Natural killer cell (primary cell): Measurements from ENCODE around the gene TLE3. TPM values are rescaled to one million over a fixed set of nuclear protein-coding genes. Genes with fewer than 3 reads are reported as not detected.

ENCODE experiments used
- ATAC-seq, 3 donors: fragments of 150-1000 bp in 2 of 3; fragments of 200-7000 bp in 1 of 3; cut with Tn5 transposase; 1 replicate in 1 of 3; 2 replicates in 2 of 3; pipeline ENCODE4 v1.10.0; 2021; ENCODE audit warnings: mild to moderate bottlenecking in 2 of 3, moderate library complexity in 2 of 3
- DNase-seq, 2 donors: peaks; one replicate each; pipeline versions ENCODE4 v3.0.0 to v3.0.0-alpha.2; 2013 to 2021; ENCODE audit warnings: mixed read lengths in 1 of 2
- H3K27ac ChIP-seq: one replicate; pipeline ENCODE4 v1.5.1; 2013; ENCODE audit warnings: mild to moderate bottlenecking, low read length
- H3K27me3 ChIP-seq: one replicate; pipeline ENCODE4 v1.6.1; 2013; ENCODE audit warnings: low read length; ENCODE audit not compliant: control insufficient read depth, insufficient read depth
- H3K36me3 ChIP-seq: one replicate; pipeline ENCODE4 v1.6.1; 2013; ENCODE audit warnings: low read length; ENCODE audit not compliant: control insufficient read depth, insufficient read depth
- H3K4me1 ChIP-seq: one replicate; pipeline ENCODE4 v1.6.1; 2013; ENCODE audit warnings: low read length; ENCODE audit not compliant: control insufficient read depth, insufficient read depth
- H3K4me3 ChIP-seq: one replicate; pipeline ENCODE4 v1.5.1; 2013; ENCODE audit warnings: low read length
- H3K9me3 ChIP-seq: one replicate; pipeline ENCODE4 v1.6.1; 2013; ENCODE audit warnings: low read length; ENCODE audit not compliant: control insufficient read depth, insufficient read depth
- H3K27ac Mint-ChIP-seq, 2 donors: one replicate each; pipeline ENCODE4 v1.8.0; 2022; ENCODE audit warnings: mild to moderate bottlenecking in 2 of 2, mixed read lengths in 2 of 2, moderate library complexity in 1 of 2
- H3K27me3 Mint-ChIP-seq, 2 donors: one replicate each; pipeline ENCODE4 v1.8.0; 2022; ENCODE audit warnings: low read depth in 2 of 2, mixed read lengths in 2 of 2
- H3K36me3 Mint-ChIP-seq: one replicate; pipeline ENCODE4 v1.8.0; 2022; ENCODE audit warnings: mixed read lengths
- H3K4me1 Mint-ChIP-seq, 2 donors: one replicate each; pipeline ENCODE4 v1.8.0; 2022; ENCODE audit warnings: mixed read lengths in 2 of 2
- H3K4me3 Mint-ChIP-seq: one replicate; pipeline ENCODE4 v1.8.0; 2022; ENCODE audit warnings: mild to moderate bottlenecking, moderate library complexity, mixed read lengths
- H3K9me3 Mint-ChIP-seq, 2 donors: one replicate each; pipeline ENCODE4 v1.8.0; 2022; ENCODE audit warnings: mixed read lengths in 2 of 2
- WGBS: methylation state at CpG from one replicate; pipeline ENCODE4 v1.1.7; 2013; ENCODE audit warnings: missing lambda C conversion rate; ENCODE audit not compliant: insufficient coverage; 5-methylcytosine and 5-hydroxymethylcytosine counted together
- intact Hi-C: fragments of 100-400 bp; cut with micrococcal nuclease; formaldehyde crosslinking; loops from one replicate; pipeline ENCODE4 v1.14.2; 2022
- total RNA-seq, 4 donors: library from RNA; stranded (reverse); fragments of 120-200 nt in 1 of 4; gene quantifications; one replicate each; pipeline versions ENCODE4 v1.2.3 to v1.2.4, GENCODE V29; 2013 to 2022
- TF ChIP-seq, protein P1 (sequence below): fragments of 200-600 bp; IDR thresholded peaks from one replicate; pipeline ENCODE4 v1.8.0; 2022; ENCODE audit warnings: antibody characterized with exemption

TLE3 gene
- total RNA-seq, 3 donors from 2014 or later (not counting 1 experiment from before 2014, with no cell fraction given), result 32.1 to 94.9 (median 36.7) TPM

DNA sequence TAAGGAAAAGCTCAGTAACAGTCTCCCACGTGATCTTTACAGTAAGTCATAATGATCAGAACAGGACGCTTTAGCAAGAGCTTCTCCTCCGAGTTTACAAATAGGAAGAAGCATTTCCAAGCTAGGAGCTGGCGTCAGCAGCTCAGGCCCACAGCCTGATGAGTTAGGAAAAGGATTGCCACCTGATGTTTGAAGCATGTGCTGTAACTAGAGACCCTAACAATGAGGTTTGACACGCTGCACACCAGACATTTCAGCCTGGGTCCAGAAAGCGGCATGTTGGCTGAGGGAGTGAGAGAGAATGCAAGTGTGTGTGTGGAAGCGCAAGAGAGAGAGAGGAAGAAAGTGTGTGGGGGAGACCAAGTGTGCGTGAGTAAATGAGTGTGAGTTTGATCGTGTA is 47.3 kb downstream of the TLE3 start:
- Histone ChIP-seq H3K9me3 (no peaks in the 10 kb centered on the region), H3K27ac (no peak overlapping the region), H3K4me1 (no peaks in the 10 kb centered on the region), H3K27me3 (no peaks in the 10 kb centered on the region), H3K4me3 (no peak overlapping the region), H3K36me3 (peaks cover 66% of the 10 kb centered on the region)
- Mint-ChIP-seq H3K27ac (no peak overlapping the region), H3K36me3 (no peaks in the 10 kb centered on the region), H3K4me3 (no peak overlapping the region), H3K27me3 (no peaks in the 10 kb centered on the region), H3K4me1 (peaks cover 0 to 5% of the 10 kb centered on the region in 2 donors), H3K9me3 (no peaks in the 10 kb centered on the region)
- WGBS, result 96% methylated on average over 9 of the region's 9 CpGs
- ATAC-seq, result no peak
- TF ChIP-seq, protein P1, sequence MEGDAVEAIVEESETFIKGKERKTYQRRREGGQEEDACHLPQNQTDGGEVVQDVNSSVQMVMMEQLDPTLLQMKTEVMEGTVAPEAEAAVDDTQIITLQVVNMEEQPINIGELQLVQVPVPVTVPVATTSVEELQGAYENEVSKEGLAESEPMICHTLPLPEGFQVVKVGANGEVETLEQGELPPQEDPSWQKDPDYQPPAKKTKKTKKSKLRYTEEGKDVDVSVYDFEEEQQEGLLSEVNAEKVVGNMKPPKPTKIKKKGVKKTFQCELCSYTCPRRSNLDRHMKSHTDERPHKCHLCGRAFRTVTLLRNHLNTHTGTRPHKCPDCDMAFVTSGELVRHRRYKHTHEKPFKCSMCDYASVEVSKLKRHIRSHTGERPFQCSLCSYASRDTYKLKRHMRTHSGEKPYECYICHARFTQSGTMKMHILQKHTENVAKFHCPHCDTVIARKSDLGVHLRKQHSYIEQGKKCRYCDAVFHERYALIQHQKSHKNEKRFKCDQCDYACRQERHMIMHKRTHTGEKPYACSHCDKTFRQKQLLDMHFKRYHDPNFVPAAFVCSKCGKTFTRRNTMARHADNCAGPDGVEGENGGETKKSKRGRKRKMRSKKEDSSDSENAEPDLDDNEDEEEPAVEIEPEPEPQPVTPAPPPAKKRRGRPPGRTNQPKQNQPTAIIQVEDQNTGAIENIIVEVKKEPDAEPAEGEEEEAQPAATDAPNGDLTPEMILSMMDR, result no peak
- intact Hi-C loops, result no loop called here
- no peak for DNase-seq

DNA sequence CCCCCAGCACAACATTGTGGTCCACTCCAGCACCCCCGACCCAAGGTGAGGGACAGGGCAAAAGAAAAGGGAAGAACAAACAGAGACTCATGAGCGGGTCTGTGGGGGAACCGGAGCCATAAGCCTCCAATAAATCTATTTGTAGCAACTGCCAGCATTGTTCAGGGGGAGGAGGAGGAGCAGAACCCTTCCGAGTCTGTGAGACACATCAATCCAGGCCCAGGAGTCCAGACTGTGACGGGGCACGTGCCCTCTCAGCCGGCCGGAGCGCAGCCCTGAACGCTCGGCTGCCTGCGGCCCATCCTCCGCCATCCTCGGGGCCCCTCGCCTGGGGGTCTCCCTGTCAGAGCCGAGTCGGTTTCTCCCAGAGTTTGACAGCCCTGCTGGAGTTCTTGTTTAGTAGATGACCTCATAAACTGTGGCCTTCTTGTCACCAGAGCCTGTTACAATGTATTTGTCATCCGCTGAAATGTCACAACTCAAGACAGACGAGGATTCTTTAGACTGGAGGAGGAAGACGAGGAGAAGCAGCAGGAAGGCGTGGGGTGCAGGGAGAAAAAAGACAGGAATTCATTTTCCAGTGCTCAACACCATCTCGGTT is 47.9 kb downstream of the TLE3 start:
- no peaks in the 10 kb centered on the region for H3K27me3 ChIP-seq
- H3K4me1 ChIP-seq, result no peaks in the 10 kb centered on the region
- intact Hi-C loops, result no loop called here
- Mint-ChIP-seq H3K9me3 (no peaks in the 10 kb centered on the region), H3K36me3 (no peaks in the 10 kb centered on the region), H3K4me1 (peaks cover 0 to 5% of the 10 kb centered on the region in 2 donors), H3K4me3 (no peak overlapping the region), H3K27ac (no peak overlapping the region), H3K27me3 (no peaks in the 10 kb centered on the region)
- no peak overlapping the region for H3K27ac ChIP-seq
- H3K36me3 ChIP-seq, result peaks cover 59% of the 10 kb centered on the region
- TF ChIP-seq, protein P1, result no peak
- H3K9me3 ChIP-seq, result no peaks in the 10 kb centered on the region
- no peak overlapping the region for H3K4me3 ChIP-seq
- DNase-seq (no peak), ATAC-seq (no peak)
- WGBS, result 95% methylated on average over 22 of the region's 22 CpGs

DNA sequence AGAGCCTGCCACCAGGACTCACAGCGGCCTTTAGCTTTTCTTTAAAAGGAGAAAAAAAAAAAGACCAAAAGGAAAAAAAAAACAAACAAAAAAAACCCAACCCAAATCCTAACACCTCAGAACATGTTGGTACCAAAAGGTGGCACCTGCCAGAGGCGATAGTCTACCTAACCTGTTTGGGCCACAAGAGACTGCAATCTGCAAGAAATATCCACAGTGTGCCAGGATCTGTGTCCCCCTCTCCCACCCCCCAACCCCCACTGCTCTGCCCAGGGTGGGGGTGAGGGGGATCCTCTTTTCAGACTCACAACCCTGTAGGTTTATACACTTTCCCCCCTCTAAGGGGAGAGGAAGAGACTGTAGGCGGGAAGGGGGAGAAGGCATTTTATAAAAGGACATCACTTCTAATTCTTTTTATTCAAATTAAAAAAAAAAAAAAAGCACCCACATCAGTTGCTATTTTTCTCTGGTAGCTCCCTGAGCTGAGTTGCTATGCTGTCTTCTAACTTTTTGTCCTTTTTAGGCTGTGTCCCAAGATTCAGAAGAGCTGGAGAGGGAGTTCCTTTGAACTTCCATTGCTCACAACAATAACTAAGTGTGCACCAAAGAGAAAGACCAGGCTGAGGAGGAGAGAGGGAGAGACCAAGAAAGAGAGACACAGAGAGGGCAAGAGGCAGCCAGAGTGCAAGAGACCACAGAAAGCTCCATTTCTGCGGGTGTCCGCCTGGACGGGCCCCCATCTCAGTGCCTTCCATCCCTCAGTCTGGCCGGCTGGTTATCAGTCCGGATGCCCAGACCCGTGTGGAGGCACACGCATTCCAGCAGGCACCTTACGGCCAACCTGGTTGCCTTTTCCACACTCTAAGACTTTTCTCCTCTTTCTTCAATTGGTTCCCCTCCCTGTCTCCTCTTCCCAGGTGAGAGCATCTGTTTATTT is 48.9 kb downstream of the TLE3 start:
- H3K27me3 Mint-ChIP-seq, result no peaks in the 10 kb centered on the region
- DNase-seq, result no peak
- no peak overlapping the region for H3K4me3 ChIP-seq
- H3K9me3 Mint-ChIP-seq, result no peaks in the 10 kb centered on the region
- no peak overlapping the region for H3K27ac ChIP-seq
- H3K4me1 ChIP-seq, result no peaks in the 10 kb centered on the region
- intact Hi-C loops, result no loop called here
- peaks cover 50% of the 10 kb centered on the region for H3K36me3 ChIP-seq
- H3K27ac Mint-ChIP-seq, result no peak overlapping the region
- no peaks in the 10 kb centered on the region for H3K36me3 Mint-ChIP-seq
- TF ChIP-seq, protein P1, result no peak
- no peak for ATAC-seq
- H3K9me3 ChIP-seq, result no peaks in the 10 kb centered on the region
- H3K4me1 Mint-ChIP-seq, result peaks cover 0 to 5% of the 10 kb centered on the region in 2 donors
- H3K4me3 Mint-ChIP-seq, result no peak overlapping the region
- no peaks in the 10 kb centered on the region for H3K27me3 ChIP-seq
- WGBS, result 98% methylated on average over 10 of the region's 11 CpGs
